Liver (tissue), 9 donors: ENCODE data around the gene SYMPK. TPM values are rescaled to one million over a fixed set of nuclear protein-coding genes. Genes with fewer than 3 reads are reported as not detected.

Experiments used
- DNase-seq: peaks from one replicate; pipeline ENCODE4 v3.0.0-alpha.2; 2017; ENCODE audit warnings: low spot score
- H3K27ac ChIP-seq, 2 donors: one replicate each; pipeline ENCODE4 v1.7.0; 2013; ENCODE audit warnings: inconsistent platforms in 2 of 2, low read length in 2 of 2, control low read depth in 1 of 2, low read depth in 1 of 2, mild to moderate bottlenecking in 1 of 2
- H3K27me3 ChIP-seq, 4 donors: one replicate each; pipeline versions ENCODE4 v1.6.1 to v1.7.0; 2013; ENCODE audit warnings: low read length in 3 of 4, inconsistent platforms in 1 of 4, mild to moderate bottlenecking in 1 of 4, moderate library complexity in 1 of 4; ENCODE audit not compliant: control insufficient read depth in 4 of 4, insufficient read depth in 4 of 4
- H3K36me3 ChIP-seq, 4 donors: one replicate each; pipeline versions ENCODE4 v1.6.1 to v1.7.0; 2013; ENCODE audit warnings: low read length in 3 of 4, mild to moderate bottlenecking in 3 of 4, low read depth in 1 of 4, moderate library complexity in 1 of 4; ENCODE audit not compliant: control insufficient read depth in 4 of 4, insufficient read depth in 3 of 4
- H3K4me1 ChIP-seq, 4 donors: one replicate each; pipeline versions ENCODE4 v1.6.1 to v1.7.0; 2013; ENCODE audit warnings: low read length in 3 of 4, mild to moderate bottlenecking in 3 of 4, moderate library complexity in 1 of 4; ENCODE audit not compliant: control insufficient read depth in 4 of 4, insufficient read depth in 4 of 4
- H3K4me3 ChIP-seq, 3 donors: one replicate each; pipeline versions ENCODE4 v1.6.1 to v1.7.0; 2013; ENCODE audit warnings: low read length in 3 of 3, control low read depth in 1 of 3, low read depth in 1 of 3, mild to moderate bottlenecking in 1 of 3
- H3K9ac ChIP-seq, 2 donors: one replicate each; pipeline ENCODE4 v1.7.0; 2013; ENCODE audit warnings: low read length in 2 of 2, mild to moderate bottlenecking in 2 of 2, moderate library complexity in 2 of 2, control low read depth in 1 of 2, low read depth in 1 of 2
- H3K9me3 ChIP-seq, 4 donors: one replicate each; pipeline versions ENCODE4 v1.6.1 to v1.7.0; 2013; ENCODE audit warnings: low read length in 3 of 4; ENCODE audit not compliant: control insufficient read depth in 4 of 4
- EGR1 ChIP-seq, 2 donors: IDR thresholded peaks; 2 replicates each; pipeline ENCODE4 v1.6.1; 2016 to 2018; ENCODE audit warnings: antibody characterized with exemption in 2 of 2, low read depth in 2 of 2
- FOXA1 ChIP-seq: IDR thresholded peaks from 2 replicates; pipeline ENCODE4 v1.6.1; 2016; ENCODE audit warnings: antibody characterized with exemption
- FOXA2 ChIP-seq: IDR thresholded peaks from 2 replicates; pipeline ENCODE4 v1.6.1; 2016; ENCODE audit warnings: antibody characterized with exemption
- GABPA ChIP-seq, 2 donors: IDR thresholded peaks in 1 of 2; conservative IDR thresholded peaks in 1 of 2; 2 replicates each; pipeline ENCODE4 v1.6.1; 2016; ENCODE audit warnings: antibody characterized with exemption in 2 of 2, mild to moderate bottlenecking in 1 of 2, moderate library complexity in 1 of 2
- HNF4A ChIP-seq, 2 donors: conservative IDR thresholded peaks; 2 replicates each; pipeline ENCODE4 v1.6.1; 2016; ENCODE audit warnings: antibody characterized with exemption in 2 of 2, mild to moderate bottlenecking in 2 of 2
- HNF4G ChIP-seq: IDR thresholded peaks from 2 replicates; pipeline ENCODE4 v1.6.1; 2016; ENCODE audit warnings: antibody characterized with exemption
- NR2F2 ChIP-seq: IDR thresholded peaks from 2 replicates; pipeline ENCODE4 v1.6.1; 2016; ENCODE audit warnings: antibody characterized with exemption
- RAD21 ChIP-seq, 2 donors: IDR thresholded peaks; 2 replicates each; pipeline ENCODE4 v1.6.1; 2016; ENCODE audit warnings: antibody characterized with exemption in 2 of 2, mild to moderate bottlenecking in 2 of 2
- RXRA ChIP-seq, 2 donors: IDR thresholded peaks; 2 replicates each; pipeline ENCODE4 v1.6.1; 2017 to 2018; ENCODE audit warnings: antibody characterized with exemption in 2 of 2, mild to moderate bottlenecking in 1 of 2
- TAF1 ChIP-seq: conservative IDR thresholded peaks from 2 replicates; pipeline ENCODE4 v1.6.1; 2016; ENCODE audit warnings: antibody characterized with exemption, mild to moderate bottlenecking
- YY1 ChIP-seq: IDR thresholded peaks from 2 replicates; pipeline ENCODE4 v1.6.1; 2016; ENCODE audit warnings: antibody characterized with exemption, mild to moderate bottlenecking
- WGBS: extraction: QIAGEN DNeasy Blood & Tissue Kit; methylation state at CpG from one replicate; pipeline ENCODE4 v1.1.7; 2013; 5-methylcytosine and 5-hydroxymethylcytosine counted together
- polyA plus RNA-seq, 2 donors: library from polyadenylated mRNA; stranded (reverse) in 1 of 2; unstranded in 1 of 2; fragments of 200-250 nt in 1 of 2; fragments of >200 nt in 1 of 2; fragmentation: Nextera tagmentation in 1 of 2; extraction: Ambion mirVana in 1 of 2; gene quantifications; one replicate each; pipeline versions ENCODE4 v1.2.1 to v1.2.3, GENCODE V29; 2013 to 2015
- total RNA-seq, 2 donors: library from RNA; depleted of rRNA; stranded (reverse); fragments of >200 nt; gene quantifications; one replicate each; pipeline ENCODE4 v1.2.3, GENCODE V29; 2014
- TF ChIP-seq, protein P1 (sequence below): IDR thresholded peaks from 2 replicates; pipeline ENCODE4 v1.6.1; 2016; ENCODE audit warnings: antibody characterized with exemption
- TF ChIP-seq, protein P2 (sequence below): IDR thresholded peaks from 2 replicates; pipeline ENCODE4 v1.6.1; 2016; ENCODE audit warnings: antibody characterized with exemption
- TF ChIP-seq, protein P3 (sequence below): IDR thresholded peaks from 2 replicates; pipeline ENCODE4 v1.6.1; 2016; ENCODE audit warnings: antibody characterized with exemption
- TF ChIP-seq, protein P4 (sequence below): fragments of 150-350 bp; IDR thresholded peaks from 2 replicates; pipeline ENCODE4 v1.5.1; 2017; ENCODE audit warnings: improper control_type of control experiment, low read depth, low read length; ENCODE audit not compliant: missing input control
- donor health status: healthy.
- donor health status: healthy.
- donor health status: healthy.
- donor health status: healthy.
- donor health status: healthy.

The SYMPK gene
- total and polyA plus RNA-seq, 4 donors, result 5.5 to 26.1 (median 24.1) TPM

DNA sequence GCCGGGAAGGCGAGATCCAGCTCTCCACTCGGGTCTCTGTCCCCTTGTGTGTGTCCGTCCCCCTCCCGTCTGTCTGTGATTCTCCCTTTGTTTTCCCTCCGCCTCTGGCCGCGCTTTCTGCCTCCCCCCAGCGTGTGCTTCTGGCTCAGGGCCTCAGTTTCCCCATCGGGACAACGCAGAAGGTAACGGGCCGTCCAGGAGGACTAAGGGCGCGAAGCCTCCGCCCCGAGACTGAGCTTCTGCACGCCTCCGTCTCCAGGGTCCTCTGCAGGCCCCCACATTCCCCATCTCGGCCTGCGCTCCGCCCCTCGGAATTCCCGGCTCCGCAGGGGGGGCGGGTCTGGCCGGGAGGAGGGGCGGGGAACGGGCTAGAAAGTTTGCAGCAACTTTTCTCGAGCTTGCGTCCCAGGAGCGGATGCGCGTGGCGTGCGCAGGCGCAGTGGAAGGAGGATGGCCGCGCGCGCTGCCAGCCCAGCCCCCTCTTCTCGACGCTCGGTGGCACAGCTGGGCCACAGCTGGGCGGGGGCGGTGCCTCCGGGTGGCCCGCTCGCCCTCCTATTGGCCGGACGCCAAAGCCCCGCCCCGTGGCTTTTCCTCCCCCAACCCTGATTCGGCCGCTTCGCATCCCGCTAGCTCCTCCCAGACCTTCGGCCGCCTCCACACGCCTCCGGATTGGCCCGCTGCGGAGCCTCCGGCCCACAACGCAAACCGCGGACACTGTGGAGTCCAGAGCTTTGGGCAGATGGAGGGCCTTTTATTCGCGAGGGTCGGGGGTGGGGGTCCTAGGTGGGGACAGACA, 93.8 kb downstream of the SYMPK start, which contains the start of gene SIX5 (continued):
- TF ChIP-seq, protein P1, sequence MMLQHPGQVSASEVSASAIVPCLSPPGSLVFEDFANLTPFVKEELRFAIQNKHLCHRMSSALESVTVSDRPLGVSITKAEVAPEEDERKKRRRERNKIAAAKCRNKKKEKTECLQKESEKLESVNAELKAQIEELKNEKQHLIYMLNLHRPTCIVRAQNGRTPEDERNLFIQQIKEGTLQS, result no peak
- TF ChIP-seq YY1, result peak; percentile 93
- TF ChIP-seq HNF4A (conservative IDR thresholded peaks at IDR 0.05), result peak in 1 of 2 donors; percentile 22
- TF ChIP-seq TAF1, result no peak
- TF ChIP-seq NR2F2, result peak; percentile 40
- TF ChIP-seq, protein P2, sequence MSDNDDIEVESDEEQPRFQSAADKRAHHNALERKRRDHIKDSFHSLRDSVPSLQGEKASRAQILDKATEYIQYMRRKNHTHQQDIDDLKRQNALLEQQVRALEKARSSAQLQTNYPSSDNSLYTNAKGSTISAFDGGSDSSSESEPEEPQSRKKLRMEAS, result no peak
- TF ChIP-seq FOXA1, result peak; percentile 77
- no peak for TF ChIP-seq HNF4G

DNA sequence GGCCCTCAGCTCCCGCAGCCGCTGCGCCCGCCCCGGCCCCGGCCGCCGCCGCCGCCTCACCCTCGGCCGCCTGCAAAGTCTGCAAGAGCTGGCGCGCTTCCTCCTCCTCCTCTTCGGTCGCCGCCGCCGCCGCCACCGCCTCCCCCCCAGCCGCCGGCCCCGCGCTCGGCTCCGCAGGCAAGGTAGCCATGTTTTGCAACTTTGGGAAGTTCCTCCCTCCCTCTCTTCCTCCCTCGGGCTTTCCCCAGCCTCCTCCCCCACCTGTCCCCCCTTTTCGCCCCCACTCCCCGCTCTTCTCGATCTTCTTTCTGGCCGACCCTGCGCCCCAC, 94.3 kb downstream of the SYMPK start:
- peak overlapping the region; percentile 86 to 95 (median 89) for H3K4me3 ChIP-seq
- DNase-seq, result no peak
- H3K4me1 ChIP-seq, result peaks cover 9 to 56% (median 29%) of the 10 kb centered on the region in 4 donors
- peaks cover 0 to 2% (median 0%) of the 10 kb centered on the region in 4 donors for H3K36me3 ChIP-seq
- no peaks in the 10 kb centered on the region for H3K27me3 ChIP-seq
- no peak for TF ChIP-seq FOXA1
- TF ChIP-seq, protein P2, result no peak
- TF ChIP-seq, protein P3, sequence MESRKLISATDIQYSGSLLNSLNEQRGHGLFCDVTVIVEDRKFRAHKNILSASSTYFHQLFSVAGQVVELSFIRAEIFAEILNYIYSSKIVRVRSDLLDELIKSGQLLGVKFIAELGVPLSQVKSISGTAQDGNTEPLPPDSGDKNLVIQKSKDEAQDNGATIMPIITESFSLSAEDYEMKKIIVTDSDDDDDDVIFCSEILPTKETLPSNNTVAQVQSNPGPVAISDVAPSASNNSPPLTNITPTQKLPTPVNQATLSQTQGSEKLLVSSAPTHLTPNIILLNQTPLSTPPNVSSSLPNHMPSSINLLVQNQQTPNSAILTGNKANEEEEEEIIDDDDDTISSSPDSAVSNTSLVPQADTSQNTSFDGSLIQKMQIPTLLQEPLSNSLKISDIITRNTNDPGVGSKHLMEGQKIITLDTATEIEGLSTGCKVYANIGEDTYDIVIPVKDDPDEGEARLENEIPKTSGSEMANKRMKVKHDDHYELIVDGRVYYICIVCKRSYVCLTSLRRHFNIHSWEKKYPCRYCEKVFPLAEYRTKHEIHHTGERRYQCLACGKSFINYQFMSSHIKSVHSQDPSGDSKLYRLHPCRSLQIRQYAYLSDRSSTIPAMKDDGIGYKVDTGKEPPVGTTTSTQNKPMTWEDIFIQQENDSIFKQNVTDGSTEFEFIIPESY, result no peak
- no peak for TF ChIP-seq RAD21 (IDR thresholded peaks at IDR 0.05)
- no peak for TF ChIP-seq HNF4G
- no peak for TF ChIP-seq RXRA (IDR thresholded peaks at IDR 0.05)
- TF ChIP-seq FOXA2, result no peak
- no peak for TF ChIP-seq EGR1 (IDR thresholded peaks at IDR 0.05; ENCODE audit: low read depth in 2 of 2)
- no peak for TF ChIP-seq TAF1
- TF ChIP-seq, protein P4, sequence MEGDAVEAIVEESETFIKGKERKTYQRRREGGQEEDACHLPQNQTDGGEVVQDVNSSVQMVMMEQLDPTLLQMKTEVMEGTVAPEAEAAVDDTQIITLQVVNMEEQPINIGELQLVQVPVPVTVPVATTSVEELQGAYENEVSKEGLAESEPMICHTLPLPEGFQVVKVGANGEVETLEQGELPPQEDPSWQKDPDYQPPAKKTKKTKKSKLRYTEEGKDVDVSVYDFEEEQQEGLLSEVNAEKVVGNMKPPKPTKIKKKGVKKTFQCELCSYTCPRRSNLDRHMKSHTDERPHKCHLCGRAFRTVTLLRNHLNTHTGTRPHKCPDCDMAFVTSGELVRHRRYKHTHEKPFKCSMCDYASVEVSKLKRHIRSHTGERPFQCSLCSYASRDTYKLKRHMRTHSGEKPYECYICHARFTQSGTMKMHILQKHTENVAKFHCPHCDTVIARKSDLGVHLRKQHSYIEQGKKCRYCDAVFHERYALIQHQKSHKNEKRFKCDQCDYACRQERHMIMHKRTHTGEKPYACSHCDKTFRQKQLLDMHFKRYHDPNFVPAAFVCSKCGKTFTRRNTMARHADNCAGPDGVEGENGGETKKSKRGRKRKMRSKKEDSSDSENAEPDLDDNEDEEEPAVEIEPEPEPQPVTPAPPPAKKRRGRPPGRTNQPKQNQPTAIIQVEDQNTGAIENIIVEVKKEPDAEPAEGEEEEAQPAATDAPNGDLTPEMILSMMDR, result no peak
- TF ChIP-seq GABPA (IDR thresholded peaks at IDR 0.05 in 1 of 2, conservative IDR thresholded peaks at IDR 0.05 in 1 of 2), result no peak
- H3K9ac ChIP-seq, result peak overlapping the region in 1 of 2 donors; percentile 76
- 2% methylated on average over 33 of the region's 33 CpGs for WGBS
- H3K9me3 ChIP-seq, result no peaks in the 10 kb centered on the region
- peak overlapping the region; percentile 86 to 99 for H3K27ac ChIP-seq
